ENCODE data around the gene FOXO1.

GRCh38 chr13:40624986-40625385 is 41.5 kb downstream of the FOXO1 start:
- TF ChIP-seq CTCF (IDR thresholded peaks at IDR 0.05): no peak
- no peak for TF ChIP-seq POLR2AphosphoS5 (IDR thresholded peaks at IDR 0.05)
- no peak for TF ChIP-seq POLR2A (IDR thresholded peaks at IDR 0.05)
